DND-41 (cell line): Measurements from ENCODE around the gene OSR1.

Experiments
- ATAC-seq: fragments of 200-7000 bp; cut with Tn5 transposase; 3 replicates; pipeline ENCODE4 v1.9.1; 2021; ENCODE audit warnings: low read depth; ENCODE audit not compliant: insufficient read depth
- DNase-seq: peaks from one replicate; pipeline ENCODE4 v3.0.0-alpha.2; 2020
- H2AFZ ChIP-seq: 2 replicates; pipeline ENCODE4 v1.6.0; 2012; ENCODE audit warnings: low read depth, low read length
- H3K27ac ChIP-seq: 2 replicates; pipeline ENCODE4 v1.5.1; 2012; ENCODE audit warnings: low read length, inconsistent platforms
- H3K27me3 ChIP-seq: fragments of 200-600 bp; sonication (generic); 2 replicates; pipeline ENCODE4 v1.6.0; 2012; ENCODE audit warnings: low read length, mild to moderate bottlenecking, inconsistent platforms; ENCODE audit not compliant: insufficient read depth, poor library complexity
- H3K36me3 ChIP-seq: 2 replicates; pipeline ENCODE4 v1.5.1; 2012; ENCODE audit warnings: low read length, inconsistent platforms; ENCODE audit not compliant: insufficient read depth
- H3K4me1 ChIP-seq: 2 replicates; pipeline ENCODE4 v1.5.1; 2012; ENCODE audit warnings: mild to moderate bottlenecking, low read length; ENCODE audit not compliant: insufficient read depth
- H3K4me2 ChIP-seq: 2 replicates; pipeline ENCODE4 v1.6.0; 2012; ENCODE audit warnings: mild to moderate bottlenecking, moderate library complexity, low read length, inconsistent platforms; ENCODE audit not compliant: insufficient read depth
- H3K4me3 ChIP-seq, 2 experiments: fragments of 200-600 bp in 1 of 2; shearing (Covaris generic) in 1 of 2; 2 replicates each; pipeline ENCODE4 v1.5.1; 2012 to 2016; ENCODE audit warnings: inconsistent platforms in 2 of 2, low read length in 2 of 2, mild to moderate bottlenecking in 2 of 2, low read depth in 1 of 2, moderate library complexity in 1 of 2
- H3K79me2 ChIP-seq: 2 replicates; pipeline ENCODE4 v1.6.0; 2012; ENCODE audit warnings: low read length, inconsistent platforms; ENCODE audit not compliant: insufficient read depth
- H3K9ac ChIP-seq: 2 replicates; pipeline ENCODE4 v1.6.0; 2012; ENCODE audit warnings: low read depth, mild to moderate bottlenecking, inconsistent platforms, low read length, moderate library complexity
- H3K9me3 ChIP-seq: 2 replicates; pipeline ENCODE4 v1.5.1; 2012; ENCODE audit warnings: low read length, moderate library complexity, mild to moderate bottlenecking, inconsistent platforms; ENCODE audit not compliant: insufficient read depth, severe bottlenecking
- H4K20me1 ChIP-seq: 2 replicates; pipeline ENCODE4 v1.6.0; 2012; ENCODE audit warnings: low read length; ENCODE audit not compliant: insufficient read depth
- EZH2 ChIP-seq: IDR thresholded peaks from 3 replicates; pipeline ENCODE4 v1.6.1; 2012; ENCODE audit warnings: borderline replicate concordance, low read depth, mild to moderate bottlenecking, moderate library complexity, low read length, inconsistent platforms; ENCODE audit not compliant: severe bottlenecking
- TF ChIP-seq, protein P1 (sequence below): IDR thresholded peaks from 2 replicates; pipeline ENCODE4 v1.5.1; 2012; ENCODE audit warnings: borderline replicate concordance, low read length, moderate library complexity, mild to moderate bottlenecking; ENCODE audit not compliant: poor library complexity, severe bottlenecking; ENCODE audit errors: extremely low read depth

OSR1 gene

GRCh38 chr2:19327496-19327895 is 30.9 kb downstream of the OSR1 start:
- no peaks in the 10 kb centered on the region for H3K27me3 ChIP-seq
- no peaks in the 10 kb centered on the region for H3K36me3 ChIP-seq
- no peaks in the 10 kb centered on the region for H3K4me1 ChIP-seq
- no peaks in the 10 kb centered on the region for H4K20me1 ChIP-seq
- ATAC-seq (no peak), DNase-seq (no peak)
- H3K9me3 ChIP-seq: no peaks in the 10 kb centered on the region
- H2AFZ ChIP-seq: no peak overlapping the region
- H3K4me3 ChIP-seq: no peak overlapping the region
- H3K79me2 ChIP-seq: no peaks in the 10 kb centered on the region
- no peak for TF ChIP-seq EZH2
- TF ChIP-seq, protein P1, sequence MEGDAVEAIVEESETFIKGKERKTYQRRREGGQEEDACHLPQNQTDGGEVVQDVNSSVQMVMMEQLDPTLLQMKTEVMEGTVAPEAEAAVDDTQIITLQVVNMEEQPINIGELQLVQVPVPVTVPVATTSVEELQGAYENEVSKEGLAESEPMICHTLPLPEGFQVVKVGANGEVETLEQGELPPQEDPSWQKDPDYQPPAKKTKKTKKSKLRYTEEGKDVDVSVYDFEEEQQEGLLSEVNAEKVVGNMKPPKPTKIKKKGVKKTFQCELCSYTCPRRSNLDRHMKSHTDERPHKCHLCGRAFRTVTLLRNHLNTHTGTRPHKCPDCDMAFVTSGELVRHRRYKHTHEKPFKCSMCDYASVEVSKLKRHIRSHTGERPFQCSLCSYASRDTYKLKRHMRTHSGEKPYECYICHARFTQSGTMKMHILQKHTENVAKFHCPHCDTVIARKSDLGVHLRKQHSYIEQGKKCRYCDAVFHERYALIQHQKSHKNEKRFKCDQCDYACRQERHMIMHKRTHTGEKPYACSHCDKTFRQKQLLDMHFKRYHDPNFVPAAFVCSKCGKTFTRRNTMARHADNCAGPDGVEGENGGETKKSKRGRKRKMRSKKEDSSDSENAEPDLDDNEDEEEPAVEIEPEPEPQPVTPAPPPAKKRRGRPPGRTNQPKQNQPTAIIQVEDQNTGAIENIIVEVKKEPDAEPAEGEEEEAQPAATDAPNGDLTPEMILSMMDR: no peak
- no peak overlapping the region for H3K27ac ChIP-seq
- no peak overlapping the region for H3K4me2 ChIP-seq
- H3K9ac ChIP-seq: no peak overlapping the region

GRCh38 chr2:19321946-19322345 is 36.5 kb downstream of the OSR1 start:
- no peak overlapping the region for H3K4me2 ChIP-seq
- TF ChIP-seq, protein P1: no peak
- no peak for TF ChIP-seq EZH2
- no peaks in the 10 kb centered on the region for H3K9me3 ChIP-seq
- H3K4me3 ChIP-seq: no peak overlapping the region
- H4K20me1 ChIP-seq: no peaks in the 10 kb centered on the region
- no peaks in the 10 kb centered on the region for H3K27me3 ChIP-seq
- no peak for ATAC-seq
- no peak overlapping the region for H2AFZ ChIP-seq
- no peaks in the 10 kb centered on the region for H3K36me3 ChIP-seq
- no peak overlapping the region for H3K27ac ChIP-seq
- DNase-seq: no peak
- H3K9ac ChIP-seq: no peak overlapping the region
- H3K79me2 ChIP-seq: no peaks in the 10 kb centered on the region
- no peaks in the 10 kb centered on the region for H3K4me1 ChIP-seq

GRCh38 chr2:19320813-19321212 is 37.6 kb downstream of the OSR1 start:
- Histone ChIP-seq H3K4me2 (no peak overlapping the region), H3K9me3 (no peaks in the 10 kb centered on the region), H3K27ac (no peak overlapping the region), H4K20me1 (no peaks in the 10 kb centered on the region), H3K4me3 (no peak overlapping the region), H3K9ac (no peak overlapping the region), H3K79me2 (no peaks in the 10 kb centered on the region), H3K36me3 (no peaks in the 10 kb centered on the region), H2AFZ (no peak overlapping the region), H3K27me3 (no peaks in the 10 kb centered on the region), H3K4me1 (no peaks in the 10 kb centered on the region)
- no peak for TF ChIP-seq EZH2
- TF ChIP-seq, protein P1: no peak
- no peak for ATAC-seq
- DNase-seq: no peak

- H3K4me1 ChIP-seq: no peaks in the 10 kb centered on the region
- no peaks in the 10 kb centered on the region for H3K9me3 ChIP-seq
- no peak for ATAC-seq
- TF ChIP-seq EZH2: no peak
- TF ChIP-seq, protein P1: no peak
- no peak overlapping the region for H3K27ac ChIP-seq
- H3K4me2 ChIP-seq: no peak overlapping the region
- H3K79me2 ChIP-seq: no peaks in the 10 kb centered on the region
- H4K20me1 ChIP-seq: no peaks in the 10 kb centered on the region
- no peaks in the 10 kb centered on the region for H3K27me3 ChIP-seq
- no peak overlapping the region for H3K4me3 ChIP-seq
- H3K36me3 ChIP-seq: no peaks in the 10 kb centered on the region
- DNase-seq: no peak
- no peak overlapping the region for H3K9ac ChIP-seq
- no peak overlapping the region for H2AFZ ChIP-seq
Measured at GRCh38 chr2:19319698-19320097, 38.7 kb downstream of the OSR1 start.
